HepG2 (cell line): ENCODE data around the gene RUNX2. TPM values are rescaled to one million over a fixed set of nuclear protein-coding genes. Genes with fewer than 3 reads are reported as not detected.

Source experiments
- ATAC-seq: fragments of 200-7000 bp; cut with Tn5 transposase; 3 replicates; pipeline ENCODE4 v1.9.1; 2020; ENCODE audit warnings: mild to moderate bottlenecking, moderate library complexity
- BruUV-seq: library from RNA; stranded (reverse); fragments of 400-500 nt; replicated peaks from 2 replicates; lab custom pipeline; 2021; lab: Mats Ljungman, UMichigan
- CTCF ChIA-PET: fragments of 300-600 bp; formaldehyde crosslinking; extraction: SDS; loops from one replicate; lab custom pipeline; 2021; ENCODE audit warnings: low total read pairs, inconsistent platforms, low intra/inter-chr PET ratio; lab: Yijun Ruan, JAX
- POLR2A ChIA-PET: fragments of 350-600 bp; sonication (Branson Sonifier 250); formaldehyde crosslinking; loops from one replicate; lab custom pipeline; 2020; ENCODE audit warnings: antibody characterized with exemption, inconsistent platforms; lab: Yijun Ruan, JAX
- DNase-seq: peaks from one replicate; pipeline ENCODE4 v3.0.0-alpha.2; 2015; ENCODE audit warnings: low spot score
- FAIRE-seq: peaks from 3 replicates; lab custom pipeline; 2011; peaks lifted over from hg19 to GRCh38; lab: Jason Lieb, UNC
- H2AFZ ChIP-seq: one replicate; pipeline ENCODE4 v1.6.1; 2011; ENCODE audit warnings: low read length, inconsistent platforms
- H3K27ac ChIP-seq: fragments of 300-600 bp; 3 replicates; pipeline ENCODE4 v1.8.0; 2011; ENCODE audit warnings: mixed run types, mild to moderate bottlenecking, mixed read lengths, low read length, inconsistent platforms; ENCODE audit not compliant: insufficient read depth; ENCODE audit errors: extremely low read length
- H3K27me3 ChIP-seq, 2 experiments: fragments of 200-600 bp in 1 of 2; 2 replicates in 1 of 2; 3 replicates in 1 of 2; pipeline versions ENCODE4 v1.6.0 to v1.8.0; 2011; ENCODE audit warnings: low read length in 2 of 2, mild to moderate bottlenecking in 2 of 2, moderate library complexity in 2 of 2, inconsistent platforms in 1 of 2; ENCODE audit not compliant: insufficient read depth in 2 of 2, control insufficient read depth in 1 of 2
- H3K36me3 ChIP-seq, 2 experiments: fragments of 200-600 bp in 1 of 2; replicated peaks in 1 of 2; 2 replicates in 1 of 2; 3 replicates in 1 of 2; pipeline versions ENCODE4 v1.5.1 to v1.8.0; 2011; ENCODE audit warnings: low read length in 2 of 2, inconsistent platforms in 1 of 2; ENCODE audit not compliant: insufficient read depth in 2 of 2, control insufficient read depth in 1 of 2
- H3K4me1 ChIP-seq: 2 replicates; pipeline ENCODE4 v1.5.1; 2012; ENCODE audit warnings: low read length, inconsistent platforms; ENCODE audit not compliant: insufficient read depth
- H3K4me2 ChIP-seq: 2 replicates; pipeline ENCODE4 v1.6.0; 2011; ENCODE audit warnings: low read depth, low read length, inconsistent platforms
- H3K4me3 ChIP-seq, 3 experiments: fragments of 200-600 bp in 1 of 3; sonication (generic), shearing (Covaris generic) in 1 of 3; replicated peaks in 1 of 3; 2 replicates each; pipeline ENCODE4 v1.5.1; 2011 to 2016; ENCODE audit warnings: low read length in 3 of 3, inconsistent platforms in 2 of 3, low read depth in 2 of 3, mild to moderate bottlenecking in 2 of 3, control low read depth in 1 of 3, mixed read lengths in 1 of 3; ENCODE audit not compliant: insufficient read depth in 1 of 3
- H3K79me2 ChIP-seq: one replicate; pipeline ENCODE4 v1.6.1; 2011; ENCODE audit warnings: low read length, inconsistent platforms; ENCODE audit not compliant: insufficient read depth
- H3K9ac ChIP-seq: 2 replicates; pipeline ENCODE4 v1.6.0; 2011; ENCODE audit warnings: mild to moderate bottlenecking, low read depth, low read length, inconsistent platforms; ENCODE audit not compliant: insufficient read depth
- H3K9me3 ChIP-seq: 2 replicates; pipeline ENCODE4 v1.5.1; 2012; ENCODE audit warnings: mild to moderate bottlenecking, low read length
- H4K20me1 ChIP-seq: 2 replicates; pipeline ENCODE4 v1.6.0; 2011; ENCODE audit warnings: inconsistent platforms, mild to moderate bottlenecking, low read length, moderate library complexity; ENCODE audit not compliant: insufficient read depth
- ESRRA ChIP-seq: sonication (generic); formaldehyde crosslinking; IDR thresholded peaks from 2 replicates; pipeline ENCODE4 v1.5.1; 2020; ENCODE audit warnings: mild to moderate bottlenecking, low read depth, missing genetic modification reagents
- HHEX ChIP-seq: IDR thresholded peaks from 2 replicates; pipeline ENCODE4 v1.6.1; 2016; ENCODE audit warnings: control low read depth
- MBD4 ChIP-seq: IDR thresholded peaks from 2 replicates; pipeline ENCODE4 v1.6.1; 2012; ENCODE audit warnings: low read length, inconsistent platforms, borderline replicate concordance
- NR2C2 ChIP-seq: sonication (generic); formaldehyde crosslinking; IDR thresholded peaks from 2 replicates; pipeline ENCODE4 v1.4.0; 2020; ENCODE audit warnings: missing genetic modification reagents, mild to moderate bottlenecking, moderate library complexity, borderline replicate concordance
- RERE ChIP-seq: IDR thresholded peaks from 2 replicates; pipeline ENCODE4 v1.6.1; 2016; ENCODE audit warnings: low read depth, missing genetic modification reagents, missing compliant biosample characterization
- ZNF878 ChIP-seq: sonication (generic); formaldehyde crosslinking; IDR thresholded peaks from 2 replicates; pipeline ENCODE4 v1.8.1; 2023; ENCODE audit warnings: mild to moderate bottlenecking, missing genetic modification reagents, moderate library complexity
- WGBS: methylation state at CpG from one replicate; pipeline ENCODE4 v1.1.6; 2017; ENCODE audit warnings: low lambda C conversion rate; 5-methylcytosine and 5-hydroxymethylcytosine counted together
- in situ Hi-C: cut with HindIII; loops from 2 replicates; pipeline ENCODE4 v1.10.0; 2017; ENCODE audit warnings: low pct_unique_long_range_greater_than_20kb; ENCODE audit not compliant: extremely low pct_ligation_motif_present
- intact Hi-C: fragments of 100-400 bp; cut with micrococcal nuclease; formaldehyde crosslinking; loops from one replicate; pipeline ENCODE4 v1.10.0; 2022; ENCODE audit not compliant: unreplicated experiment
- polyA plus RNA-seq, 8 experiments: library from polyadenylated mRNA; depleted of rRNA in 3 of 8; stranded (reverse) in 7 of 8; unstranded in 1 of 8; fragments of >200 nt; fragmentation: Illumina TruSeq in 4 of 8; extraction: Trizol in 4 of 8; gene quantifications; 2 replicates each; pipeline versions ENCODE4 v1.2.1 to v1.2.3, GENCODE V29; 2011 to 2016; ENCODE audit warnings: low read depth in 4 of 8, missing spikeins in 1 of 8, mixed read lengths in 1 of 8; ENCODE audit not compliant: insufficient read depth in 1 of 8
- total RNA-seq, 5 experiments: library from RNA; depleted of rRNA; stranded (reverse); fragments of >200 nt; fragmentation: Illumina TruSeq; extraction: Trizol; gene quantifications; 2 replicates each; pipeline ENCODE4 v1.2.3, GENCODE V29; 2016; ENCODE audit warnings: low read depth in 1 of 5
- TF ChIP-seq, protein P1 (sequence below), 2 experiments: fragments of 450-650 bp in 1 of 2; sonication (generic) in 1 of 2; formaldehyde crosslinking; IDR thresholded peaks; 2 replicates each; pipeline versions ENCODE4 v1.5.0 to v1.8.0; 2020 to 2022; ENCODE audit warnings: mild to moderate bottlenecking in 1 of 2, missing genetic modification reagents in 1 of 2
- TF ChIP-seq, protein P2 (sequence below): sonication (generic); formaldehyde crosslinking; IDR thresholded peaks from 2 replicates; pipeline ENCODE4 v1.8.1; 2023; ENCODE audit warnings: mild to moderate bottlenecking, inconsistent platforms, moderate library complexity, missing genetic modification reagents, borderline replicate concordance
- TF ChIP-seq, protein P3 (sequence below): sonication (generic); formaldehyde crosslinking; IDR thresholded peaks from 2 replicates; pipeline ENCODE4 v1.9.0; 2021; ENCODE audit warnings: missing genetic modification reagents, borderline replicate concordance

RUNX2 gene
- total and polyA plus RNA-seq, 2 of the 13 experiments (the other 11 are each of a cell fraction or from before 2014, with no cell fraction given) = not detected

DNA sequence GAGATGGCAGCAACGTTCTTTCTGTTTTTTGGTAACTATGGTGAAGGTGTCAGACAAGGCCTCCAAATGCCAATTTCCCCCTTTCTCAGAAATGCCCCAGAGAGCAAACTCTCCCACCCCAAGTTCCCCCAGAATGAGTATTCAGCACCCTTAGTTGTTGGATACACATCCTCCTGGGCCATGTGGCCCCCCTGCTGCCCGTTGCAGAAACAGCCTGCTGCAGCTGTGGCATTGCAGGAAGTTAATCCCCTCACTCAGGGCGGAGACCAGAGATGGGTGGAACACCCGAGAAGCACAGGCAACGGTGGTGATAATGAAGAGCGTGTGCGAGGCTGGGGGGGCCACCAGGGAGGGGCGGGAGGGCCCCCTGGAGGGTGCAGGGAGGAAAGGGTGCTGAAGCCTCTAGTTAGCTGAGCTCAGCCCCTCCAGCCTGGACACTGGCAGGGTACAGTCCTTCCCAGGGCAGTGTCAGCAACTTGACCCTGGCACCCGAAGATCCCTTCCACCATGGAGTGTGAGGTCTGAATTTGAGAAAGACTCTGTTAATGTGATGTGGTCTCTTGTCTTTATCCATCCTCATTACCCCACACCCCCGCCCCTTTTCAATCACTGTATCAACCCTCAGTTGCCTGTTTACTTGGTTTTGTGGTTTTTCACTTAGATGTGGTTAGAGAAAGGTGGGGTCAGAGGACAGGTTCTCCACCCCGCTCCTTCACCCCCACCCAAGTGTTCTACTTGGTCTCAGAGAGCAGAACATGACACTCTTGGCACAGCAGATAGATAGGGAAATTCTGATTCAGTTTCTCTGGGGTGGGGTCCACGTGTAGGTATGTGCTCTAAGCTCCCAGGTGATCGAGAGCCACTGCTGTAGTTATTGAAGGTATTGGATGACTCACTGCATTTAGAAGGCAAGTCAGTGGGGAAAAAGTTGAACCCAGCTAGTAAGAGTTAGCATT, 258.4 kb downstream of the RUNX2 start:
- no peak overlapping the region for H3K9ac ChIP-seq
- no peak for FAIRE-seq
- no peaks in the 10 kb centered on the region for H3K9me3 ChIP-seq
- H3K4me2 ChIP-seq = no peak overlapping the region
- no peaks in the 10 kb centered on the region for H4K20me1 ChIP-seq
- ATAC-seq = peak; percentile 24; the same call in 1 of the 3 replicates
- H2AFZ ChIP-seq = no peak overlapping the region
- intact Hi-C loops = no loop called here
- no peak for DNase-seq
- H3K4me3 ChIP-seq = no peak overlapping the region
- H3K4me1 ChIP-seq = no peaks in the 10 kb centered on the region
- 7% methylated on average over 8 of the region's 13 CpGs for WGBS
- CTCF ChIA-PET = no interaction called here
- H3K36me3 ChIP-seq = no peaks in the 10 kb centered on the region
- H3K79me2 ChIP-seq = no peaks in the 10 kb centered on the region
- H3K27ac ChIP-seq = no peak overlapping the region
- in situ Hi-C loops = no loop called here
- no TSS peak for BruUV-seq
- POLR2A ChIA-PET = no interaction called here
- 0 out of 5 replicates have a peak, but pooled peaks cover 0 to 3% of the 10 kb centered on the region in 2 experiments for H3K27me3 ChIP-seq
- TF ChIP-seq HHEX (CRISPR knock-in tag) (no peak), NR2C2 (CRISPR knock-in tag) (no peak), ZNF878 (CRISPR knock-in tag) (no peak), MBD4 (no peak), ESRRA (CRISPR knock-in tag) (no peak), RERE (no peak)
- TF ChIP-seq, protein P1, sequence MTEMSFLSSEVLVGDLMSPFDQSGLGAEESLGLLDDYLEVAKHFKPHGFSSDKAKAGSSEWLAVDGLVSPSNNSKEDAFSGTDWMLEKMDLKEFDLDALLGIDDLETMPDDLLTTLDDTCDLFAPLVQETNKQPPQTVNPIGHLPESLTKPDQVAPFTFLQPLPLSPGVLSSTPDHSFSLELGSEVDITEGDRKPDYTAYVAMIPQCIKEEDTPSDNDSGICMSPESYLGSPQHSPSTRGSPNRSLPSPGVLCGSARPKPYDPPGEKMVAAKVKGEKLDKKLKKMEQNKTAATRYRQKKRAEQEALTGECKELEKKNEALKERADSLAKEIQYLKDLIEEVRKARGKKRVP (CRISPR knock-in tag; IDR thresholded peaks at IDR 0.05) = no peak
- TF ChIP-seq, protein P2, sequence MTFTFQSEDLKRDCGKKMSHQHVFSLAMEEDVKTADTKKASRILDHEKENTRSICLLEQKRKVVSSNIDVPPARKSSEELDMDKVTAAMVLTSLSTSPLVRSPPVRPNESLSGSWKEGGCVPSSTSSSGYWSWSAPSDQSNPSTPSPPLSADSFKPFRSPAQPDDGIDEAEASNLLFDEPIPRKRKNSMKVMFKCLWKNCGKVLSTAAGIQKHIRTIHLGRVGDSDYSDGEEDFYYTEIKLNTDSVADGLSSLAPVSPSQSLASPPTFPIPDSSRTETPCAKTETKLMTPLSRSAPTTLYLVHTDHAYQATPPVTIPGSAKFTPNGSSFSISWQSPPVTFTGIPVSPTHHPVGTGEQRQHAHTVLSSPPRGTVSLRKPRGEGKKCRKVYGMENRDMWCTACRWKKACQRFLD (CRISPR knock-in tag) = no peak
- TF ChIP-seq, protein P3, sequence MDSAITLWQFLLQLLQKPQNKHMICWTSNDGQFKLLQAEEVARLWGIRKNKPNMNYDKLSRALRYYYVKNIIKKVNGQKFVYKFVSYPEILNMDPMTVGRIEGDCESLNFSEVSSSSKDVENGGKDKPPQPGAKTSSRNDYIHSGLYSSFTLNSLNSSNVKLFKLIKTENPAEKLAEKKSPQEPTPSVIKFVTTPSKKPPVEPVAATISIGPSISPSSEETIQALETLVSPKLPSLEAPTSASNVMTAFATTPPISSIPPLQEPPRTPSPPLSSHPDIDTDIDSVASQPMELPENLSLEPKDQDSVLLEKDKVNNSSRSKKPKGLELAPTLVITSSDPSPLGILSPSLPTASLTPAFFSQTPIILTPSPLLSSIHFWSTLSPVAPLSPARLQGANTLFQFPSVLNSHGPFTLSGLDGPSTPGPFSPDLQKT = no peak
